GM23248 (cell line): ENCODE measurements around the gene PGAP3. TPM values are rescaled to one million over a fixed set of nuclear protein-coding genes. Genes with fewer than 3 reads are reported as not detected.

Experiments
- DNase-seq: peaks from one replicate; pipeline ENCODE4 v3.0.0-alpha.2; 2015
- H2AFZ ChIP-seq: fragments of 200-600 bp; sonication (generic); 2 replicates; pipeline ENCODE4 v1.6.1; 2016; ENCODE audit warnings: antibody characterized with exemption
- H3F3A ChIP-seq: fragments of 200-600 bp; sonication (generic); 2 replicates; pipeline ENCODE4 v1.6.1; 2016; ENCODE audit warnings: mild to moderate bottlenecking, antibody characterized with exemption, mixed run types; ENCODE audit not compliant: insufficient read depth
- H3K27ac ChIP-seq: fragments of 200-600 bp; sonication (generic); 2 replicates; pipeline ENCODE4 v1.5.1; 2016; ENCODE audit warnings: mild to moderate bottlenecking
- H3K27me3 ChIP-seq: fragments of 200-600 bp; sonication (generic); replicated peaks from 2 replicates; pipeline ENCODE4 v1.6.1; 2016; ENCODE audit warnings: mild to moderate bottlenecking; ENCODE audit not compliant: insufficient read depth
- H3K36me3 ChIP-seq: fragments of 200-600 bp; sonication (generic); 2 replicates; pipeline ENCODE4 v1.6.1; 2016; ENCODE audit warnings: low read depth, mild to moderate bottlenecking
- H3K4me1 ChIP-seq: fragments of 200-600 bp; sonication (generic); 2 replicates; pipeline ENCODE4 v1.6.1; 2016; ENCODE audit warnings: mild to moderate bottlenecking; ENCODE audit not compliant: insufficient read depth
- H3K4me2 ChIP-seq: fragments of 200-600 bp; sonication (generic); one replicate; pipeline ENCODE4 v1.6.1; 2016; ENCODE audit warnings: mild to moderate bottlenecking; ENCODE audit not compliant: unreplicated experiment
- H3K4me3 ChIP-seq: fragments of 200-600 bp; sonication (generic); 2 replicates; pipeline ENCODE4 v1.5.1; 2016; ENCODE audit warnings: mild to moderate bottlenecking
- H3K79me2 ChIP-seq: fragments of 200-600 bp; sonication (generic); 2 replicates; pipeline ENCODE4 v1.6.1; 2016; ENCODE audit warnings: mild to moderate bottlenecking; ENCODE audit not compliant: insufficient read depth
- H3K9ac ChIP-seq: fragments of 200-600 bp; sonication (generic); 2 replicates; pipeline ENCODE4 v1.6.1; 2016; ENCODE audit warnings: mild to moderate bottlenecking
- H3K9me2 ChIP-seq: fragments of 200-600 bp; sonication (generic); 2 replicates; pipeline ENCODE4 v1.6.1; 2016; ENCODE audit warnings: mixed run types, mild to moderate bottlenecking, moderate library complexity; ENCODE audit not compliant: insufficient read depth
- H3K9me3 ChIP-seq: fragments of 200-600 bp; sonication (generic); one replicate; pipeline ENCODE4 v1.6.1; 2017; ENCODE audit warnings: low read depth
- H4K20me1 ChIP-seq: fragments of 200-600 bp; sonication (generic); 2 replicates; pipeline ENCODE4 v1.6.0; 2016; ENCODE audit not compliant: insufficient read depth
- EZH2 ChIP-seq: fragments of 200-600 bp; sonication (generic); IDR thresholded peaks from 2 replicates; pipeline ENCODE4 v1.6.1; 2018; ENCODE audit warnings: antibody characterized with exemption, mild to moderate bottlenecking; ENCODE audit not compliant: insufficient read depth, poor library complexity, severe bottlenecking
- EZH2phosphoT487 ChIP-seq: fragments of 200-600 bp; sonication (generic); IDR thresholded peaks from 2 replicates; pipeline ENCODE4 v1.6.1; 2018; ENCODE audit warnings: antibody characterized with exemption, moderate library complexity, mild to moderate bottlenecking, low read depth; ENCODE audit not compliant: insufficient read depth
- WGBS, 2 experiments: methylation state at CpG; one replicate each; pipeline ENCODE4 v1.1.6; 2015 to 2017; ENCODE audit warnings: low lambda C conversion rate in 2 of 2, low coverage in 1 of 2; ENCODE audit errors: missing lambda C conversion rate in 2 of 2; 5-methylcytosine and 5-hydroxymethylcytosine counted together
- in situ Hi-C: fragments of 300-500 bp; cut with MboI; formaldehyde crosslinking; loops from 2 replicates; pipeline ENCODE4 v1.15.0; 2020
- microRNA-seq: library from miRNA; unstranded; fragments of <30 nt; microRNA quantifications from one replicate; pipeline ENCODE4, GENCODE V29; 2016; ENCODE audit warnings: borderline number of aligned reads
- polyA plus RNA-seq: library from polyadenylated mRNA; unstranded; fragments of >200 nt; fragmentation: Nextera tagmentation; extraction: Ambion mirVana; gene quantifications from 2 replicates; pipeline ENCODE4 v1.2.1, GENCODE V29; 2016
- small RNA-seq: library from RNA; depleted of rRNA; stranded (forward); fragments of <200 nt; gene quantifications from one replicate; pipeline ENCODE3, GENCODE V24; 2014; ENCODE audit warnings: low read depth, low replicate concordance
- total RNA-seq: library from RNA; depleted of rRNA; stranded (reverse); fragments of >200 nt; shearing (Covaris generic); gene quantifications from 2 replicates; pipeline ENCODE4 v1.2.3, GENCODE V29; 2014; rRNA removed

PGAP3 gene
- total and polyA plus RNA-seq, 2 experiments from 2014 or later = 10.6 to 14.2 TPM

DNA sequence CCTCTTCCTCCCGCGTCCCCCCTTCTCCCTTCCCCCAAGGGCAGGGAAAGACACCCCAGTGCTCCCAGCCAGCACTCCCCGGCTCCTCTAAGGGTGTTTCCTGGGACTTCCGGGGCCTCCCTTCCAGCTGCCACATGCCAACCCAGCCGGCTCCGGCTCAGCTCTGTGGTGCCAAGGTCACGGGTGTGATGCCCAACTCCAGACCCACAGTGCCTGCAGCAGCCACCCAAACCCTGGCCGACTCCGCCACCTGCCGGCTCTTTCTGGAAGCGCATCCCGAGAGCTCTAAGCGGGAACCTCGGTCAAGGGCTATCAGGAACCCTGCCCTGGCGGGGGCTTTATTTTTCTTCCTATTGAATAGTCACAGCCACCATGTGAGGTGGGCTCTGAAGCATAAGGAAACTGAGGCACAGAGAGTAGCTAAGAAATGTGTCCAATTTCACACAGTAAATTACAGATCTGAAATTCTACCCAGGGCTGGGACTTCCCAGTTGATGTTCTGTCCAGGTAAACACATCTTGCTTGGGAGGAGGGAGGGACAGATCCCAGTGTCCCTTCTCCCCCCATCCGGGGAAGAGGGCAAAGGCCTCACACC is 64.4 kb downstream of the PGAP3 start:
- Histone ChIP-seq H3F3A (peaks cover 7% of the 10 kb centered on the region; the same call in 1 of the 2 replicates), H3K9me2 (no peaks in the 10 kb centered on the region), H3K79me2 (no peaks in the 10 kb centered on the region), H4K20me1 (no peaks in the 10 kb centered on the region), H3K9ac (no peak overlapping the region), H3K4me3 (no peak overlapping the region), H3K27me3 (peaks cover 25% of the 10 kb centered on the region), H3K36me3 (no peaks in the 10 kb centered on the region), H3K27ac (no peak overlapping the region), H2AFZ (no peak overlapping the region), H3K4me2 (no peak overlapping the region), H3K4me1 (no peaks in the 10 kb centered on the region), H3K9me3 (no peaks in the 10 kb centered on the region)
- 1 to 2% methylated on average over 13 to 16 of the region's 16 CpGs for WGBS, 2 experiments
- in situ Hi-C loops = loop anchor here (10.0 kb wide), 1 partner anchor 131 kb away; no protein-coding TSS in a partner anchor
- TF ChIP-seq EZH2 (no peak), EZH2phosphoT487 (no peak)
- peak; percentile 74 for DNase-seq

DNA sequence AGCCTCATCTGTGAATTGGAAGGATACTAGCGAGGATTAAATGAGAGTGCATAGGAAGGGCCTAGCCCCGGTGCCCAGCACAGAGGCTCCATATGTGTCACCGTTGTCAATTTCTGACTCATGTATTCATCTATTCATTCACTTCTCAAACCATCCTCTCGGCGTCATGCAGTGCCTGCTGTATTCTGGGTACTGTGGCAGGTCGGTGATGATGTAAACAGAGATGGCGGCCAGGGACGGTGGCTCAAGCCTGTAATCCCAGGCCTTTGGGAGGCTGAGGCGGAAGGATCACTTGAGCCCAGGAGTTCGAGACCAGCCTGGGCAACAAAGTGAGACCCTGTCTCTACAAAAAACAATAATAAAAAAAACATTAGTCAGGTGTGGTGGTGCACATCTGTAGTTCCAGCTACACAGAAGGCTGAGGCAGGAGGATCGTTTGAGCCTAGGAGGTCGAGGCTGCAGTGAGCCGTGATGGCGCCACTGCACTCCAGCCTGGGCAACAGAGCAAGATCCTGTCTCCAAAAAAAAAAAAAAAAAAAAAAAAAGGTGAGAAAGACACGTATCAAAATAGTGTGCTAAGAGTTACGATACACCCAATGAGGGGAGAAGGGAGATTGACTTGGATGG is 65.4 kb downstream of the PGAP3 start:
- H3K79me2 ChIP-seq = no peaks in the 10 kb centered on the region
- H3K36me3 ChIP-seq = no peaks in the 10 kb centered on the region
- H2AFZ ChIP-seq = peak overlapping the region; percentile 43; the same call in 1 of the 2 replicates
- H3K27ac ChIP-seq = no peak overlapping the region
- H3K9me3 ChIP-seq = no peaks in the 10 kb centered on the region
- H3K4me1 ChIP-seq = no peaks in the 10 kb centered on the region
- 35 to 37% methylated on average over 16 of the region's 16 CpGs for WGBS, 2 experiments
- in situ Hi-C loops = loop anchor here (10.0 kb wide), 1 partner anchor 132 kb away; no protein-coding TSS in a partner anchor
- peak; percentile 48 for DNase-seq
- no peaks in the 10 kb centered on the region for H4K20me1 ChIP-seq
- H3K4me3 ChIP-seq = peak overlapping the region; percentile 35; the same call in 1 of the 2 replicates
- H3K4me2 ChIP-seq = peak overlapping the region; percentile 62
- peaks cover 17% of the 10 kb centered on the region for H3K27me3 ChIP-seq
- H3F3A ChIP-seq = peaks cover 7% of the 10 kb centered on the region; the same call in 1 of the 2 replicates
- TF ChIP-seq EZH2phosphoT487 = no peak
- TF ChIP-seq EZH2 = no peak
- H3K9me2 ChIP-seq = no peaks in the 10 kb centered on the region
- H3K9ac ChIP-seq = no peak overlapping the region

DNA sequence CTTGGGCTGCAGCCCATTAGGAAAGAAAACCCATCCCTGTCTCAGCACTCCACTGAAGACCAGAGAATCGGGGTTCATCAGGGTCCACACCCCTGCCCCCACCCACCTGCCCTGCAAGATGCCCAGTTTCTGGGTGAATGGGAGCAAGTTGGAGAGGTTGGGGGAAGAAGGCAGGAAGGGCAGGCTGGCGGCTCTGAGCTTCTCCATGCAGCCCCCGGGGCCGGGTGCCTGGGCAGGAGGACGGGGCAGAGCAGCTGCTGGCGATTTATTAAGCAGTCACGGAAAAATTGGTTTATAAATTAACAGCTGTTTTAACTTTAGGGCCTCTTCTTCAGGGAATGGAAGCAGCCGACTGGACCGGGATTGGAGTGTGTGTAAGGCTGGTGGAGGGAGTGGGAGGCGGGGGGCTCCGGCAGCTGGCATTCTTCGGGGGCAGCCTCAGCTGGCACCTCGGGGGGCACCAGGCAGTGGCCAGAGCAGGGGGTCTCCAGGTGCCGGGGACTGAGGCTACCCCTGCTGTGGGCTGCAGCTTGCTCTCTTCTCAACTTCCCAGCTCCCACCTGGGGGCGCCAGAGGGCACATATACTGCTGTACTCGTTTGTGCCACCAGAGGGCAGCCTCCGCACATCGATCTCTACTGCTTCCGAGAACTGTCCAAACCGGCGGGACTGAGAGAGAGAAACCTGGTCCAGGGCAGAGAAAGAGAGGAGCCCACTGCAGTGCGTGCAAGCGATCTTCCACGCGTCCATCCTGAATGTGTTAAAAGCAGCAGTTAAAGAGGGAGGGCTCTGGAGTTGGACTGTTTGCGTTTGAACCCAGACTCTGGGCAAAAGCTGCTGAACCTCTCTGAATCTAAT is 66.1 kb downstream of the PGAP3 start:
- Histone ChIP-seq H3K9me3 (no peaks in the 10 kb centered on the region), H3K4me2 (peak overlapping the region; percentile 62), H3K27ac (no peak overlapping the region), H3F3A (peaks cover 7% of the 10 kb centered on the region; the same call in 1 of the 2 replicates), H3K27me3 (peaks cover 9% of the 10 kb centered on the region), H3K79me2 (no peaks in the 10 kb centered on the region), H3K9me2 (no peaks in the 10 kb centered on the region), H3K4me1 (no peaks in the 10 kb centered on the region), H3K36me3 (no peaks in the 10 kb centered on the region), H3K4me3 (peak overlapping the region; percentile 35; the same call in 1 of the 2 replicates), H3K9ac (no peak overlapping the region), H4K20me1 (no peaks in the 10 kb centered on the region), H2AFZ (peak overlapping the region; percentile 43; the same call in 1 of the 2 replicates)
- in situ Hi-C loops = loop anchor here (10.0 kb wide), 1 partner anchor 133 kb away; no protein-coding TSS in a partner anchor
- TF ChIP-seq EZH2phosphoT487 (no peak), EZH2 (no peak)
- 5 to 6% methylated on average over 25 to 26 of the region's 26 CpGs for WGBS, 2 experiments
- DNase-seq = peak; percentile 85

Small RNAs within 50 kb of the gene (microRNA-seq; reads per million reads assigned to microRNA genes)
- 3.1 reads per million for gene MIR4728

Small RNAs within 50 kb of the gene (small RNA-seq; reads per million reads assigned to genes)
- not detected for gene MIR4728

Other genes starting within 250 kb of the PGAP3 start
- 14.9 and 17.6 TPM in 2 replicates for gene MED1, start 236.8 kb downstream of the PGAP3 start, total RNA-seq
- 15.4 and 17.2 TPM in 2 replicates for gene MED1, start 236.8 kb downstream of the PGAP3 start, polyA plus RNA-seq
- gene CDK12, start 226.6 kb downstream of the PGAP3 start, total RNA-seq = 21.0 and 21.1 TPM in 2 replicates
- 8.2 and 8.9 TPM in 2 replicates for gene CDK12, start 226.6 kb downstream of the PGAP3 start, polyA plus RNA-seq
- gene NEUROD2, start 80.1 kb downstream of the PGAP3 start, total RNA-seq = not detected in 2 replicates
- gene NEUROD2, start 80.1 kb downstream of the PGAP3 start, polyA plus RNA-seq = not detected in 2 replicates
- gene PPP1R1B, start 61.1 kb downstream of the PGAP3 start, total RNA-seq = not detected in 2 replicates
- gene PPP1R1B, start 61.1 kb downstream of the PGAP3 start, polyA plus RNA-seq = not detected in 2 replicates
- 34.0 and 41.0 TPM in 2 replicates for gene STARD3, start 50.9 kb downstream of the PGAP3 start, total RNA-seq
- gene STARD3, start 50.9 kb downstream of the PGAP3 start, polyA plus RNA-seq = 32.3 and 34.1 TPM in 2 replicates
- 0.43 TPM in 1 of 2 replicates, not detected in the other for gene TCAP, start 22.7 kb downstream of the PGAP3 start, total RNA-seq
- not detected in 2 replicates for gene TCAP, start 22.7 kb downstream of the PGAP3 start, polyA plus RNA-seq
- not detected in 2 replicates for gene PNMT, start 19.6 kb downstream of the PGAP3 start, total RNA-seq
- gene PNMT, start 19.6 kb downstream of the PGAP3 start, polyA plus RNA-seq = not detected in 2 replicates
- 45.8 and 55.4 TPM in 2 replicates for gene ERBB2, start 12.0 kb upstream of the PGAP3 start, total RNA-seq
- gene ERBB2, start 12.0 kb upstream of the PGAP3 start, polyA plus RNA-seq = 28.5 and 30.3 TPM in 2 replicates
- gene MIEN1, start 42.5 kb upstream of the PGAP3 start, total RNA-seq = 33.6 and 37.1 TPM in 2 replicates
- gene MIEN1, start 42.5 kb upstream of the PGAP3 start, polyA plus RNA-seq = 85.4 and 88.4 TPM in 2 replicates
- gene GRB7, start 49.9 kb upstream of the PGAP3 start, total RNA-seq = 0.25 TPM in 1 of 2 replicates, not detected in the other
- gene GRB7, start 49.9 kb upstream of the PGAP3 start, polyA plus RNA-seq = not detected in 2 replicates
- not detected in 2 replicates for gene IKZF3, start 176.3 kb upstream of the PGAP3 start, total RNA-seq
- gene IKZF3, start 176.3 kb upstream of the PGAP3 start, polyA plus RNA-seq = 0.09 and 0.11 TPM in 2 replicates
- gene ZPBP2, start 180.1 kb upstream of the PGAP3 start, total RNA-seq = not detected in 2 replicates
- gene ZPBP2, start 180.1 kb upstream of the PGAP3 start, polyA plus RNA-seq = not detected in 2 replicates
- gene GSDMB, start 230.6 kb upstream of the PGAP3 start, total RNA-seq = 2.1 and 2.5 TPM in 2 replicates
- 1.8 TPM in 2 replicates for gene GSDMB, start 230.6 kb upstream of the PGAP3 start, polyA plus RNA-seq
- gene ORMDL3, start 239.5 kb upstream of the PGAP3 start, total RNA-seq = 60.4 and 66.0 TPM in 2 replicates
- 12.0 and 13.2 TPM in 2 replicates for gene ORMDL3, start 239.5 kb upstream of the PGAP3 start, polyA plus RNA-seq
- gene LRRC3C, start 239.7 kb upstream of the PGAP3 start, total RNA-seq = not detected in 2 replicates
- not detected in 2 replicates for gene LRRC3C, start 239.7 kb upstream of the PGAP3 start, polyA plus RNA-seq